T47D (cell line): ENCODE results near the gene PBX2.
A peak's percentile ranks its signal among the peaks of the same experiment; 100 is the strongest.

Source experiments
- DNase-seq, 2 experiments: peaks; one replicate each; pipeline versions ENCODE4 v3.0.0 to v3.0.0-alpha.2; 2011 to 2012; ENCODE audit warnings: low read depth in 1 of 2, low spot score in 1 of 2
- JUND ChIP-seq: IDR thresholded peaks from 2 replicates; pipeline ENCODE4 v1.6.1; 2012; ENCODE audit warnings: low read depth
- in situ Hi-C: cut with HindIII; loops from 2 replicates; pipeline ENCODE4 v1.10.0; 2016; ENCODE audit warnings: low sequenced_read_pairs, low pct_unique_long_range_greater_than_20kb

The PBX2 gene

DNA sequence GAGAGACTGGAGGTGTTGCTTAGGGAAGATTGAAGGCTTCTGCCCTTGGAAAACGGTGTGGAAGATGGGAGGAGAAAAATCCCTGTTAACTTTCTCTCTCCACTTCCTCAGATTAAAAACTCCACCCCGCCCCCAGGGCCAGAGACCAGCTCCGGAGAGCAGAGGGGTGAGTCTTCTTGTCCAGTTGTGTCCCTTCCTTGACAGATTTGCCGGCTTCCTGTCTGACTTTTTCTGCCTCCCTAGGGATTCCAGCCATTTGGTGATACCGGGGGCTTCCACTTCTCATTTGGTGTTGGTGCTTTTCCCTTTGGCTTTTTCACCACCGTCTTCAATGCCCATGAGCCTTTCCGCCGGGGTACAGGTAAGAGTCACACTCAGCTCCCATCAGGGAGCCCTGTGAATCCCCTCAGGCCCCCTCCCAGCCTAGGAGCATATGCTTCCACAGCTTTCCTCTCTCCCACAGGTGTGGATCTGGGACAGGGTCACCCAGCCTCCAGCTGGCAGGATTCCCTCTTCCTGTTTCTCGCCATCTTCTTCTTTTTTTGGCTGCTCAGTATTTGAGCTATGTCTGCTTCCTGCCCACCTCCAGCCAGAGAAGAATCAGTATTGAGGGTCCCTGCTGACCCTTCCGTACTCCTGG, 10.1 kb downstream of the PBX2 start:
- TF ChIP-seq JUND: no peak
- DNase-seq: no peak
- in situ Hi-C loops: no loop called here

GRCh38 chr6:32178547-32179440, 11.2 kb downstream of the PBX2 start:
- in situ Hi-C loops: no loop called here
- DNase-seq: no peak
- no peak for TF ChIP-seq JUND

DNA sequence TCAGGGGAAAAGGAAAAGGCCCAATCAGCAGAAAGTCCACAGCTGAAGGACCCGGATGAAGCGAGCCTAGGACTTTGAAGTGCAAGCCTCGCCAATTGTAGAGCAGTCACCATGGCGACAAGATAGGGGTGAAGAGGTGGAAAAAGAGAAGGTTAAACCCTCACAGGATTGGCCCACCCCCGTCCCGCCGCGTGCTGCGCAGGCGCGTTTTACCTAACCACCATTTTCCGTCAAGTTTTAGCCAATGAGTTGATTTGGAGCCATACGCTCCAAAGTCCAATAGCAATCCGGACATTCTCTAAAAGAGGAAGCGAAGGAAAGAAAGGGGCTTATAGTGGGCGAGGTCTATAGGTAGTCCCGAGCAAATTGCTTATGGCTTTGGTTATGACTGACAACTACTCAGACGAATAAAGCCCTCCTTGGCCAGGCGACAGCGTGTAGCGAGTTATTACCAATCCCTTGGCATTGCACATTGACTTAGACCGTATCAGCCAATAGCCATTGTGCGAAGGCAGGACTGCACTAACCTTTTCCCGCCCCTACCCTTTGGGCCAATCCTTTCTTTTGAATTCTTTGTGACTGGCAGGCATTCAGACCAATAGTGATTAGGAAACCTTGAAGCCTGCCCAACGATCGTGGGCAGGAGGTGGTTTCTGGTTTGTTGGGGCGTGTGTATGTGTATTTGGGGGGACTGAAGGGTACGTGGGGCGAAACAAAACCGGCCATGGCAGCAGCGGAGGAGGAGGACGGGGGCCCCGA, 12.0 kb downstream of the PBX2 start, which contains the start of gene RNF5:
Gene RNF5 (plus strand): TSS at position 618 of the 759 bp plus-strand sequence. CDS start 107 bp downstream, at position 725.
- DNase-seq: peak; percentile 96 to 100
- no peak for TF ChIP-seq JUND
- in situ Hi-C loops: no loop called here

DNA sequence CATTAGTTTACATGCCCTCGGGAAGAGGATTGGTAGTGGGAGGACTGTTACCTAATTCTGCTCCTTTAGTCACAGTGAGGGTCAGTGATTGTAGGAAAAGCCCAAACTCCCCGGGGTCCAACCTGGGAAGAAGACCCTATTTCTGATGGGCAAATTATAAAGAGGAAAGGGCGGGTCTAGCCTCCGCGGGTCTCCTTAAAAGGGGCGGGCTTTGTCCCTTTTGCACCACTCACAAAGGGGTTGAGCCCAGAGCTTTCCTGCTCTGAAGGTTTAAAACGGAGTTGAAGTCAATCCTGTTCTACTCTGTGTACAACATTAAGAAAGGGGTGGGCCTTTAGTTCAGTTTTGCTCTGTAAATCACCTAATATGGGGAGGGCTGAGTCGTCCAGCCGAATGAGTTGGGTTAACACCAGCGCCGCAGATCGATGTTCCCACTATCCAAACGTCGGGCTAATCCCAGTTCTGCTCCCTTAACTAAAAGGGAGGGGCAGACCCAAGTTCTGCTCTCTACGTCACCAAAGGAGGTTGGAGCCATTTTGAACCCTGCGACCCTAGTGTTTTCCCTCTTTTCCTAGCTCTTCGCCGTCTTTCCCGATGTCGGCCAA, 12.7 kb downstream of the PBX2 start:
- in situ Hi-C loops: no loop called here
- no peak for DNase-seq
- TF ChIP-seq JUND: no peak

DNA sequence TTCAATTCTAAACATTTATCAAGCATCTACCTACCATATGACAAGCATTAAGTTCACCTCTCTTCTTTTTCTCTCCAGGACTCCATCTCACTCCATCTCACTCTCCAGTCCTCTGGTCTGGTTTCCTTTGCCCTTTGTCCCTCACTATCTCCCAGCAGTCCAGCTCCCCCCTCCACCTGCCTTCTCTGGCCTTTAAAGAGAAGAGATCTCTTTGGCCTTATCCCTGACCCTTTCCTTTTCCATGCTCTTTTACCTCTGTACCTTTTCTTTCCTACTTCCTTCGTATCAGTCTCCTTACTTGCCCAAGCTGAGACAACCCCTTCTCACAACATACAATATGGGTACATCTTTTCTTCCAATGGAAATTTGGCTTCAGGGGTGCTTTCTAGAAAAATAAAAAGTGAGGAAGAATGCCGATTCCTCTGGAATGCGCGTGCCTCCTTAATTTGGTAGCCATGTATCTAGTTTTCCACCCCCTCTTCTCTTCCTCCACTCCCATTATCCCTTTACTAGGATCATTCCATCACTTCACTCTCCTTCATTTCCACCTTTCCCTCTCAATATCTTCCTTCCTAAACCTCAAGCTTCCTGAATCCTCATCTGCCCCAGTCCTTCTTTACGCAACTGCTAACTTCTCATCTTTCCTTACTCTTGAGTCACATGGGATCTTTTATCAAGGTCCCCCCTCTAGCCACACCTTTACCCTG, 13.4 kb downstream of the PBX2 start:
- DNase-seq: no peak
- TF ChIP-seq JUND: no peak
- in situ Hi-C loops: no loop called here

DNA sequence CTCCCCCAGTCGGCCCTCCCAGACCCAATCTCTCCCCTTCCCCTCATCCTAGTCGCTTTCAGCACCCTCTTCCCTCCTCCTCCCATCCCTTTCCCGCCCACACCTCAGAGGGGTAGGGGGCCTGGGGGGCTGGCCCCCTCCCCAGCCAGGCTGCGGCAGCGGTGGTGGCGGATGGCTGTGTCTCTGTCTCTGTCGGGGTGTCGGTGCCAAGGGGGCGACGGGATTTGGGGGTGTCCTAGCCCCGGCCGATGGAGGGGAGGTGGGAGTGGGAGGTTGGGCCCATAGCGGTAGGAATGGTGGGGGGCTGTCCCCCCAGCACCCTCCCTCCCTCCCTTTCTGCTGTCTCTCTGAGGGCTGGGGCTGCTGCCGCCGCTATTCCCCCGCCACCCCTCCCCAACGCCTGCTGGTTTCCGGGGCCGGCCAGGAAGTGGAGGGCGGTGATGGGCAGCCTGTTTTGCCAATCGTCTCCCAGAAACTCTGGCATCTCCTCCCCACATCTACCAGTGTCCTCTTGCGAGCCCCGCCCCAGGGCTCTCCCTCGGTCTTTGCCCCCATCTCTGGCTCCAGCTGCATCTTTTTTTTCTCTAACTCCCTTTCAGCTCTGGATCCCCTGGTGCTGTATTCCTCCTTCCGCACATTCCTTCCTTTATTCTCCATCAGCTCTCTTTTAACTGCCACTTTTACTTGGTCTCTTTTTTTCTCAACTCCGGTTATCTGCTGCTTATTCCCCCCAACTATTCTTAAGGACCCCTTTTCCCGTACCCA, 14.1 kb downstream of the PBX2 start, which contains the start of gene AGPAT1:
Gene AGPAT1 (minus strand): TSS at position 374 of the 765 bp plus-strand sequence. CDS start 4,588 bp downstream, outside the sequence.
- in situ Hi-C loops: no loop called here
- DNase-seq: peak; percentile 92 to 97
- TF ChIP-seq JUND: no peak

GRCh38 chr6:32175322-32175710, 14.7 kb downstream of the PBX2 start:
- in situ Hi-C loops: no loop called here
- TF ChIP-seq JUND: no peak
- DNase-seq: no peak

- TF ChIP-seq JUND: no peak
- no peak for DNase-seq
- in situ Hi-C loops: no loop called here
These were observed 15.6 kb downstream of the PBX2 start for GRCh38 chr6:32174416-32174815.

DNA sequence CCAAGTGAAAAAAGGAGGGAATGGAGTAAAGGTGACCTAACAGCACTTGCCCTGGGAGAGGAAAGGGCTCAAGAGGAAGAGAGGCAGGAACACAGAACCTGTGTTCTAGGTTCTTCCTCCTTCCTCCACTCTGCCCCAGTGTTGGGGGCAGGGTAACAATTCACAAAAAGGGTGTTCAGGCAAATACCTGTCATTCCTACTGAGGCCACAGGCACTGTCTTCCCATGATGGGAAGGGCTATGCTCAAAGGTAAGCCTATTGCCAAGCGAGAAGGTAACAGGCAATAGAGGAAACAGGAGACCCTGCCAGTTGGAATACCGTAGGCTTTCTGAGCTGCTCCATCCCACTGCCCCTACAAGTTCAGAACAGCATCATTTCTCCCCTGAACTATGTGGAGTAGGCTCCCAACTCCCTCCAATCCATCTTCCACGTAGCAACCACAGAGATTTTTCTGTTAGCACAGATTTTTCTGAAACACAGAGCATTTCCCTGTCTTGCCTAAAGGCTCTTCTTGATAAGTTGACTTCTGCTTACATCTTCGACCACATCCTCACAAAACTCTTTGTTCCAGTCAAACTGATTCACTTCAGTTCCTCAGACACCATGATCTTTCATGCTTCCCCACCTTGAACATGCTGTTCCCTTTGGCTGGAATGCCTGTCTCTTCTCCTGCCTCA, 16.8 kb downstream of the PBX2 start:
- DNase-seq: peak in 1 of 2 experiments; percentile 63
- no peak for TF ChIP-seq JUND

GRCh38 chr6:32171234-32171633, 18.8 kb downstream of the PBX2 start:
- in situ Hi-C loops: no loop called here
- DNase-seq: no peak
- TF ChIP-seq JUND: no peak

More for the DNA sequence above, 16.8 kb downstream of the PBX2 start:
- in situ Hi-C loops: no loop called here
